Transverse colon (tissue), 4 donors: Measurements from ENCODE around the gene GCSAM. TPM values are rescaled to one million over a fixed set of nuclear protein-coding genes. Genes with fewer than 3 reads are reported as not detected.

ENCODE experiments used
- DNase-seq: peaks from one replicate; pipeline ENCODE4 v3.0.0-alpha.2; 2019
- H3K27ac ChIP-seq, 4 donors: fragments of 200-600 bp; sonication (generic); 2 replicates each; pipeline ENCODE4 v1.5.1; 2016 to 2018; ENCODE audit warnings: inconsistent platforms in 4 of 4
- H3K27me3 ChIP-seq: fragments of 200-600 bp; sonication (generic); 2 replicates; pipeline ENCODE4 v1.5.1; 2017; ENCODE audit warnings: inconsistent platforms
- H3K36me3 ChIP-seq, 4 donors: fragments of 200-600 bp; sonication (generic); 2 replicates each; pipeline ENCODE4 v1.5.1; 2017 to 2019; ENCODE audit warnings: inconsistent platforms in 4 of 4
- H3K4me1 ChIP-seq, 4 donors: fragments of 200-600 bp; sonication (generic); 2 replicates each; pipeline ENCODE4 v1.5.1; 2017 to 2020; ENCODE audit warnings: inconsistent platforms in 4 of 4
- H3K4me3 ChIP-seq, 4 donors: fragments of 200-600 bp; sonication (generic); 1 replicate in 1 of 4; 2 replicates in 3 of 4; pipeline versions ENCODE4 v1.5.1 to v1.6.1; 2017 to 2019; ENCODE audit warnings: inconsistent platforms in 4 of 4
- H3K9me3 ChIP-seq, 2 donors: fragments of 200-600 bp; sonication (generic); 2 replicates each; pipeline ENCODE4 v1.5.1; 2017 to 2019; ENCODE audit warnings: inconsistent platforms in 2 of 2
- EP300 ChIP-seq: sonication (generic); formaldehyde crosslinking; IDR thresholded peaks from one replicate; pipeline ENCODE4 v1.6.1; 2017; ENCODE audit warnings: antibody characterized with exemption, low read depth
- POLR2A ChIP-seq: fragments of 450-650 bp; IDR thresholded peaks from one replicate; pipeline ENCODE4 v1.6.1; 2016; ENCODE audit warnings: antibody characterized with exemption, mild to moderate bottlenecking, moderate library complexity
- POLR2AphosphoS5 ChIP-seq, 3 donors: sonication (generic); formaldehyde crosslinking; IDR thresholded peaks; one replicate each; pipeline ENCODE4 v1.6.1; 2016; ENCODE audit warnings: antibody characterized with exemption in 3 of 3
- WGBS, 2 donors: methylation state at CpG; one replicate each; pipeline ENCODE4 v1.1.5; 2018; ENCODE audit warnings: low coverage in 1 of 2; 5-methylcytosine and 5-hydroxymethylcytosine counted together
- in situ Hi-C, 4 donors: fragments of 200-750 bp; cut with MboI; loops; one replicate each; pipeline versions ENCODE4 v1.15.0 to v1.15.1; 2017; ENCODE audit warnings: low sequenced_read_pairs in 3 of 4, low pct_ligation_motif_present in 1 of 4, low pct_unique_long_range_greater_than_20kb in 1 of 4
- intact Hi-C: fragments of 100-400 bp; cut with DNase I; formaldehyde crosslinking; loops from one replicate; pipeline ENCODE4 v1.15.1; 2023; ENCODE audit warnings: low total_unique reads
- total RNA-seq, 4 donors: library from RNA; depleted of rRNA; stranded (reverse); fragments of >200 nt; gene quantifications; one replicate each; pipeline ENCODE4 v1.1.0, GENCODE V29; 2016
- TF ChIP-seq, protein P1 (sequence below), 5 experiments: fragments of 200-600 bp in 3 of 5; fragments of 450-650 bp in 2 of 5; sonication (generic) in 3 of 5; IDR thresholded peaks; 1 replicate in 2 of 5; 2 replicates in 3 of 5; pipeline ENCODE4 v1.5.1; 2016 to 2017; ENCODE audit warnings: antibody characterized with exemption in 5 of 5, inconsistent platforms in 3 of 5, mild to moderate bottlenecking in 2 of 5, moderate library complexity in 1 of 5

Gene GCSAM
- total RNA-seq, 4 donors from 2014 or later, result 0.64 to 0.68 TPM; not detected in 2

GRCh38 chr3:112114576-112115160 is 18.4 kb downstream of the GCSAM start:
- Histone ChIP-seq H3K27ac (no peak overlapping the region), H3K4me1 (peaks cover 0 to under 1% (median 0%) of the 10 kb centered on the region in 4 donors), H3K9me3 (no peaks in the 10 kb centered on the region), H3K36me3 (no peaks in the 10 kb centered on the region), H3K4me3 (no peak overlapping the region), H3K27me3 (no peaks in the 10 kb centered on the region)
- 70 to 82% methylated on average over 2 to 6 of the region's 6 CpGs for WGBS, 2 donors
- intact Hi-C loops, result no loop called here
- in situ Hi-C loops, result loop anchor here in 2 of 4 donors (25.0 kb wide), 3 partner anchors 173 to 873 kb away; partner anchors contain the start of genes CD200R1 (in 1 of the 2), GTPBP8 (in 1 of the 2) and SLC9C1 (in 1 of the 2)
- no peak for DNase-seq
- TF ChIP-seq POLR2A (no peak), POLR2AphosphoS5 (IDR thresholded peaks at IDR 0.05) (no peak), EP300 (no peak)
- TF ChIP-seq, protein P1, sequence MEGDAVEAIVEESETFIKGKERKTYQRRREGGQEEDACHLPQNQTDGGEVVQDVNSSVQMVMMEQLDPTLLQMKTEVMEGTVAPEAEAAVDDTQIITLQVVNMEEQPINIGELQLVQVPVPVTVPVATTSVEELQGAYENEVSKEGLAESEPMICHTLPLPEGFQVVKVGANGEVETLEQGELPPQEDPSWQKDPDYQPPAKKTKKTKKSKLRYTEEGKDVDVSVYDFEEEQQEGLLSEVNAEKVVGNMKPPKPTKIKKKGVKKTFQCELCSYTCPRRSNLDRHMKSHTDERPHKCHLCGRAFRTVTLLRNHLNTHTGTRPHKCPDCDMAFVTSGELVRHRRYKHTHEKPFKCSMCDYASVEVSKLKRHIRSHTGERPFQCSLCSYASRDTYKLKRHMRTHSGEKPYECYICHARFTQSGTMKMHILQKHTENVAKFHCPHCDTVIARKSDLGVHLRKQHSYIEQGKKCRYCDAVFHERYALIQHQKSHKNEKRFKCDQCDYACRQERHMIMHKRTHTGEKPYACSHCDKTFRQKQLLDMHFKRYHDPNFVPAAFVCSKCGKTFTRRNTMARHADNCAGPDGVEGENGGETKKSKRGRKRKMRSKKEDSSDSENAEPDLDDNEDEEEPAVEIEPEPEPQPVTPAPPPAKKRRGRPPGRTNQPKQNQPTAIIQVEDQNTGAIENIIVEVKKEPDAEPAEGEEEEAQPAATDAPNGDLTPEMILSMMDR (IDR thresholded peaks at IDR 0.05), result no peak

DNA sequence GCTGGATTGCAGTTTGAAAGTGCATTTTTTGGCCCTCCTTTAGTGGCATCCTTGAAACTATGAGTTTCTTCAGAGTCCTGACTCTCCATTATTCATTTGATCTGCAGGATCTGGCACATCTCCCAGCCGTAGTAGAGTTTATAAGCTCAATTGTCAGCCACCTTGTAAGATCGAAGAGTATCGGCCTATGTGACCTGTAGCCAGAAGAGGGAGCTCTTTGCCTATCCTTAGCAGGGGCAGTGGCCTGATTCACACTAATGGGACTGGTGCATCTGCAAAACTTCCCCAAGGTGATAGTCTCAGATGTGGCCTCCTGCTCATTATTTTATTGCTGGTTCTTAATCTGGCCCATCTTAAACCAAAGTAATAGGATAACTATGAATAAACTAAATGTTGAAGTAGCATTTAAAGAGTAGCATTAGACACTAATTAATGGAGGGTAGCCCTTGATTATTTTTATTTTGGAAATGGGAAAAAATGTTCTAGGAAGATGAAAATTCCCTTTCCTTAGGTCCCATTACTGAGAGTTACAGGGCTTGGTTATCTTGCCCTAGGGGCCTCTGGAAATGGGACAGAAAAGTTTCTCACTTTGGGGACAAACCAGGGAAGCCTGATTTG is 21.2 kb downstream of the GCSAM start:
- no peaks in the 10 kb centered on the region for H3K27me3 ChIP-seq
- WGBS, 2 donors, result 16% methylated on average over 3 of the region's 3 CpGs; no CpG with 5 or more reads in 1 of the 2 donors
- peaks cover 0 to 8% (median 1%) of the 10 kb centered on the region in 4 donors for H3K4me1 ChIP-seq
- DNase-seq, result peak; percentile 60
- no peaks in the 10 kb centered on the region for H3K36me3 ChIP-seq
- intact Hi-C loops (no loop called here), in situ Hi-C loops (loop anchor here in 2 of 4 donors (25.0 kb wide), 3 partner anchors 175 to 875 kb away; partner anchors contain the start of genes CD200R1 (in 1 of the 2), GTPBP8 (in 1 of the 2) and SLC9C1 (in 1 of the 2))
- TF ChIP-seq, protein P1 (IDR thresholded peaks at IDR 0.05), result peak; percentile 54 to 65 (median 64)
- no peak for TF ChIP-seq POLR2AphosphoS5 (IDR thresholded peaks at IDR 0.05)
- no peak overlapping the region for H3K4me3 ChIP-seq
- no peaks in the 10 kb centered on the region for H3K9me3 ChIP-seq
- H3K27ac ChIP-seq, result no peak overlapping the region

DNA sequence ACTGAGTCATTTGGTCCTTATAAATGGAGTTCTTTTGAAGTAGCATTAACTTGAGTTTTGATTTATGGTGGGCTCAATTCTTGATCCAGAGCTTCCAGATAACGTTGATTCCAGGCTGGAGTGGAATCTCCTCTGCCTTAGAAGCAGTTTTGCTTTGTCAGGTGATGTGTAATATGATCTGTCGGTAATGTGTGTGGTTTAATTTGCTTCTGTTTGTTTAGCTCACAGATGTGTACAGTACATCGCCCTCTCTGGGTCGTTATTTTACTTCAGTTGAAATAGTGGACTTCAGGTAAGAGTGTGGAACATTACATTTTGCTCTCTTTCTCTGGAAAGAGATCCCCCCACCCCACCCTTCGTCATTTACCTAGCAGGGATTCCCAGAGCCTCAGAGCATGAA is 23.7 kb downstream of the GCSAM start:
- Histone ChIP-seq H3K4me1 (peaks cover 0 to 8% (median 1%) of the 10 kb centered on the region in 4 donors), H3K27ac (no peak overlapping the region), H3K27me3 (no peaks in the 10 kb centered on the region), H3K36me3 (no peaks in the 10 kb centered on the region), H3K9me3 (no peaks in the 10 kb centered on the region), H3K4me3 (no peak overlapping the region)
- 47 to 83% methylated on average over 1 to 5 of the region's 5 CpGs for WGBS, 2 donors
- intact Hi-C loops, result no loop called here
- in situ Hi-C loops, result loop anchor here in 2 of 4 donors (25.0 kb wide), 3 partner anchors 178 to 878 kb away; partner anchors contain the start of genes CD200R1 (in 1 of the 2), GTPBP8 (in 1 of the 2) and SLC9C1 (in 1 of the 2)
- TF ChIP-seq EP300, result no peak
- no peak for TF ChIP-seq POLR2AphosphoS5 (IDR thresholded peaks at IDR 0.05)
- TF ChIP-seq POLR2A, result no peak
- DNase-seq, result no peak

- H3K4me1 ChIP-seq, result peaks cover 0 to 8% (median 1%) of the 10 kb centered on the region in 4 donors
- 90 to 98% methylated on average over 2 of the region's 2 CpGs for WGBS, 2 donors
- no peak for DNase-seq
- no peak overlapping the region for H3K27ac ChIP-seq
- no peaks in the 10 kb centered on the region for H3K27me3 ChIP-seq
- no peaks in the 10 kb centered on the region for H3K36me3 ChIP-seq
- no peaks in the 10 kb centered on the region for H3K9me3 ChIP-seq
- no peak for TF ChIP-seq POLR2A
- TF ChIP-seq, protein P1 (IDR thresholded peaks at IDR 0.05), result no peak
- no peak for TF ChIP-seq POLR2AphosphoS5 (IDR thresholded peaks at IDR 0.05)
- no peak for TF ChIP-seq EP300
- no peak overlapping the region for H3K4me3 ChIP-seq
- in situ Hi-C loops, result loop anchor here in 2 of 4 donors (25.0 kb wide), 3 partner anchors 183 to 883 kb away; partner anchors contain the start of genes CD200R1 (in 1 of the 2), GTPBP8 (in 1 of the 2) and SLC9C1 (in 1 of the 2)
- intact Hi-C loops, result no loop called here
Observed at GRCh38 chr3:112104774-112105173, 28.3 kb downstream of the GCSAM start.
